GM18502 (cell line): ENCODE results near the gene EIF4G3.
"Not testable (repeated sequence)": the region's sequence is repeated elsewhere in the genome, so short reads cannot be mapped to it uniquely, and the experiment has no call there.

ENCODE experiments used
- ATAC-seq: cut with Tn5 transposase; IDR thresholded peaks from one replicate; pipeline ENCODE4 v1.9.1; 2021; ENCODE audit warnings: mild to moderate bottlenecking; ENCODE audit not compliant: unreplicated experiment, poor library complexity

Gene EIF4G3

GRCh38 chr1:21117159-21117558, 59.5 kb downstream of the EIF4G3 start:
- no peak for ATAC-seq

DNA sequence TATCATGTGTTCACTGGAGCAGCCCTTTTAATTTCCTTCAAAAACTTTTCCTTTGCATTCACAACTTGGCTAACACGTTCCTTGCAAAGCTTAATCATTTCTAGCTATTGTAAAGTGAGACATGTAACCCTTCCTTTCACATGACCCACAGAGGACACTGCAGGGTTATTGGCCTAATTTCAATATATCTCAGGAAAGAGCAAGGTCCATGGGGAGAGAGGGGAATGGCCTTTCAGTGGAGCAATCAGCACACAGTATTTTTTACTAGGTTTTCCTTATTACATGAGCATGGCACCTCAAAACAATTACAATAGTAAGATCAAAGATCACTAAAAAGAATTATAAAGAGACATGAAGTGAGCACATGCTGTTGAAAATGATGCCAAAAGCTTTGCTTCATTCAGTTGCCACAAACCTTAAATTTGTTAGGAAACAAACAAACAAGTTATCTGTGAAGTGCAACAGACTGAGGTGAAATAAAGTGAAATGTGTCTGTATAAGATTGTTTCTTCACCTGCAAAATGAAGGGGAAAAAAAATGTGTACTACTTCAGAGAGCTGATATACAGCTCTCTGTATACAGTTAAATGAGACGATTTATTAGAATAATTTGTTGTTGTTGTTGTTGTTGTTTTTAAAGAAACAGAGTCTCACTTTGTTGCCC, 61.5 kb downstream of the EIF4G3 start:
- ATAC-seq: no peak

DNA sequence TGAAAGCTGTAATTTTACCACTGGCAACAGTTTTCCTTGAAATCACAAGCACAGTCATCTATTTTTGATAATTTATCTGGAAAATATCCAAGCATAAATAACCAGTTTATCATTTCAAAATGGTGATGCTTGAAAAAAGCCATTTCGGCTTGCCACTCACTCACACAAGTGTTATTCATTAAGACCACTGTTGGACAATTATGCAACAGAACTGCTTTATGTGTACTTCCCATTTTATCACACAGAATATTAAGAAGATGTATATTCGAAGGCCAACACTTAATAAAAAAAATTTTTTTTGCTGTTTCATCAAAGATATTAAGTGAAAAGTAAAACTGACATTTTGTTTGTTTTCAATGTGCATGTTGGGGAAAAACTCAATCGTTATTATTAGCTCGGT, 62.3 kb downstream of the EIF4G3 start:
- ATAC-seq: no peak

GRCh38 chr1:21110163-21110562, 66.5 kb downstream of the EIF4G3 start:
- no peak for ATAC-seq

GRCh38 chr1:21106709-21107108, 70.0 kb downstream of the EIF4G3 start:
- ATAC-seq: no peak

- no peak for ATAC-seq
Observed at GRCh38 chr1:21106238-21106637, 70.5 kb downstream of the EIF4G3 start.

DNA sequence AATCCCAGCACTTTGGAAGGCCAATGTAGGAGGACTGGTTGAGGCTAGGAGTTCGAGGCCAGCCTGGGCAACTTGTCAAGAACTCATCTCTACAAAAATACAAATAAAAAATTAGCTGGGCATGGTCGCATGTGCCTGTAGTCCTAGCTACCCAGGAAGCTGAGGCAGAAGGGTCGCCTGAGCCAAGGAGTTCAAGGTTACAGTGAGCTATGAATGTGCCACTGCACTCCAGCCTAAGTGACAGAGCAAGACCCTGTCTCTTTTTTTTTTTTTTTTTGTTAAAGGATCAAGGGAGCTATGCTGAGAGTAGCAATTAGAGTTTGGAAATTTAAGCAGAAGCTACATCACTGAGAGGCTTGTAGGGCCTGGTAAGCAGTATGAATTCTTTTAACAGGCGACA, 70.9 kb downstream of the EIF4G3 start:
- ATAC-seq: no peak

GRCh38 chr1:21104683-21105082, 72.0 kb downstream of the EIF4G3 start:
- no peak for ATAC-seq

DNA sequence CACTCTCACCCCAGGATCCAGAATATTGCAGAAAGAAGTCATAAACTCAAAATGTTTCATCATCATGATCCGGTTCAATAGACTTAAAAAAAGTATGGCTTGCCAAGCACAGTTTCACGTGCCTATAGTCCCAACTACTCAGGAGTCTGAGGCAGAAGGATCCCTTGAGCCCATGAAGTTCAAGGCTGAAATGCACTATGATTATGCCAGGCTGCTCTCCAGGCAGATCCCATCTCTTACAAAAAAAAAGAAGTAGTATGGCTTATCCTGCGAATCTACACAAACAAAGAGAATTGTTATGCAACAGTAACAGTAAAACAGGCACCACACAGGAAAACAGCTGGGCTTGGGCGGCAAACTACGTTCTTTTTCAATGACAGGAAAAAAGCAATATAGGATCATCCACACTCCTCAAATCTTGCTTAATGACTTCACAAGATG, 76.2 kb downstream of the EIF4G3 start:
- no peak for ATAC-seq

GRCh38 chr1:21099869-21100131, 76.9 kb downstream of the EIF4G3 start:
- no peak for ATAC-seq

DNA sequence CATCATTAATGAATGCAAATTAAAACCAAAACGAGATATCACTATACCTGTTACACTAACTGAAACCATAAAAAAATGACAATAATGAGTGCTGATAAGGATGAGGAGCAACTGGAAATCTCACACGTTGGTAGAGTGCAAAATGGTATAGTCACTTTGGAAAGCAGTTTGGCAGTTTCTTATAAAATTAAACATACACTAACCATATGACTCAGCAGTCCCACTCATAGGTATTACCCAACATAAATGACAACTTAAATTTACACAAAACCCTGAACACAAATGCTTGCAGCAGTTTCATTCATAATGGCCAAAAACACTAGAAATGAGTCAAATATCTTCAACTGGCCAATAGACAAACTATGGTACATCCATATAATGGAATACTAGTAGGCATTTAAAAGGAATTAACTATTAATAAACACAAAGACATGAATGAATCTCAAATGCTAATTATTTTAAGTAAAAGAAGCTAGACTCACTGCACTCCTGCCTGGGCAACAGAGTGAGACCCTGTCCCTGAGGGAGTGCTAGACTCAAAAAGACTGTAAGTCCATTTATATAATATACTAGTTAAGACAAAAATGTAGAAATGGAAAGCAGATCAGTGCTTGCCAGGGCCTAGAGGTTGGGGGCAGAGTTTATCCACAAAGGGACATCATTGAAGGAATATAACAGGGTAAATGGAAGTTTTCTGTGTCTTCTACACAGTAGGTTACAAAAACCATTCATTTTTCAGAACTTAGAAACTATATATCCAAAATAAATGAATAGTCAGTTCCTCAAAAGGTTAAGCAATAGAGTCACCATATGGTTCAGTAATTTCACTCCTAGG, 77.4 kb downstream of the EIF4G3 start:
- no peak for ATAC-seq

- ATAC-seq: no peak
Observed at GRCh38 chr1:21098186-21098915, 78.3 kb downstream of the EIF4G3 start.

GRCh38 chr1:21097729-21098128, 79.0 kb downstream of the EIF4G3 start:
- no peak for ATAC-seq

DNA sequence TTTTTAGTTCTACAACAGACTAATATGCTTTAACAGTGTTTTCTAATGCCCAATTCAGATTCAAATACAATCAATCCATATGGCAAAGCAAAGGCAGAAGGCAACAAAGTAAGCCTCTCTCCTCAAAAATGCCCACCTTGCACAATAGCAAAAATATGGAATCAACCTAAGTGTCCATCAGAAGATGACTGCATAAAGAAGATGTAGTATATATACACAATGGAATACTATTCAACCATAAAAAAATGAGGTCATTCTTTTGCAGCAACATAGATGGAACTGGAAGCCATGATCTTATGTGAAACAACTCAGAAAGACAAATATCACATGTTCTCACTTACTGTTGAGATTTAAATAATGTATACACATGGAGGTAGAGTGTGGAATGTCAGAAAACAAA, 80.7 kb downstream of the EIF4G3 start:
- no peak for ATAC-seq

DNA sequence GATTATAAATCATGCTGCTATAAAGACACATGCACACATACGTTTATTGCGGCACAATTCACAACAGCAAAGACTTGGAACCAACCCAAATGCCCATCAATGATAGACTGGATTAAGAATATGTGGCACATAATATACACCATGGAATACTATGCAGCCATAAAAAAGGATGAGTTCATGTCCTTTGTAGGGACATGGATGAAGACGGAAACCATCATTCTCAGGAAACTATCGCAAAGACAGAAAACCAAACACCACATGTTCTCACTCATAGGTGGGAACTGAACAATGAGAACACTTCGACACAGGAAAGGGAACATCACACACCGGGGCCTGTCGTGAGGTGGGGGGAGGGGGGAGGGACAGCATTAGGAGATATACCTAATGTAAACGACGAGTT, 82.4 kb downstream of the EIF4G3 start:
- ATAC-seq: not testable (repeated sequence)

- not testable (repeated sequence) for ATAC-seq
Observed at GRCh38 chr1:21093271-21093958, 83.3 kb downstream of the EIF4G3 start.

- ATAC-seq: not testable (repeated sequence)
Observed at GRCh38 chr1:21092545-21092944, 84.2 kb downstream of the EIF4G3 start.

DNA sequence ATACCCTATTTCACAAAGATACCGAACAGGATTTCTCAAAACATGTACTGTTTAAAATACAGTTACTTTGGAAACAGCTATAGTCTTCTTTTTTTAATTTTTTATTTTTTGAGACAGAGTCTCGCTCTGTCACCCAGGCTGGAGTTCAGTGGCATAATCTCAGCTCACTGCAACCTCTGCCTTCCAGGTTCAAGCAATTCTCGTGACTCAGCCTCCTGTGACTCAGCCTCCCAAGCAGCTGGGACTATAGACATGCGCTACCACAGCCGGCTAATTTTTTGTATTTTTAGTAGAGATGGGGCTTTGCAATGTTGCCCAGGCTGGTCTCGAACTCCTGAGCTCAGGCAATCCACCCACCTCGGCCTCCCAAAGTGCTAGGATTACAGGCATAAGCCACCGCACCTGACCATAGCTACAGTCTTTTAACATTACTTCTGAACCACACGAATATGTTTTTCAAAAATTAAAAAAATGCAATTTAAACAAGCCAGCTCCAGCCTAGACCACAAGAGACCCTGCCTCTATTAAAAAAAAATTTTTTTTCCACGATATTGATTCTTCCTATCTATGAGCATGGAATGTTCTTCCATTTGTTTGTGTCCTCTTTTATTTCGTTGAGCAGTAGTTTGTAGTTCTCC, 85.5 kb downstream of the EIF4G3 start:
- not testable (repeated sequence) for ATAC-seq

DNA sequence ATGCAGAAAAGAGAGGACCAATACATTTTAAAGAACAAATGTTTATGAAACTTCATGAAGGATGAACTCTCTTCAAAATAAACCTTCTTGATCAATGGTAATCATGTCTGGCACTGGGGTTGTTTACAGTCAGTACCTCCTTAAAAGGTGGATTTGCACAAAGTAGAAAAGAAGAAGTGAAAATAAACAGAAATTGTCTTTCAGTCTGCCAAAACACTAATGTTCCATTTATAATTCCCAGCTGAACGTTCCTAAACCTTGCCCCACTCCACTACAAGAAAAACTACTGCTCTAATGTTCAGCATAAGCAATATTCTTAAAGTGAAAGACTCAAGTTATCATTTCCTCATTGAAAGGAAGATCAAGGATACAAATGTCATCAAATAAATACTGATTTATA, 86.2 kb downstream of the EIF4G3 start:
- no peak for ATAC-seq

GRCh38 chr1:21089731-21090130, 87.0 kb downstream of the EIF4G3 start:
- ATAC-seq: no peak
